ENCODE data around the gene ASF1B. TPM values are rescaled to one million over a fixed set of nuclear protein-coding genes. Genes with fewer than 3 reads are reported as not detected.
A peak's percentile ranks its signal among the peaks of the same experiment; 100 is the strongest.

The ASF1B gene
- total RNA-seq, 4 donors from 2014 or later, result 3.2 to 25.6 (median 14.2) TPM

GRCh38 chr19:14118165-14119051, 18.0 kb downstream of the ASF1B start:
- Histone ChIP-seq H3K4me1 (peaks cover 20 to 60% (median 41%) of the 10 kb centered on the region in 3 donors), H3K9me3 (no peaks in the 10 kb centered on the region), H3K27me3 (no peaks in the 10 kb centered on the region), H3K27ac (peak overlapping the region; percentile 93 to 100 (median 95)), H3K4me3 (peak overlapping the region; percentile 53 to 97 (median 72)), H3K36me3 (no peaks in the 10 kb centered on the region)
- WGBS, 2 donors, result 6 to 8% methylated on average over 5 to 22 of the region's 61 CpGs
- DNase-seq, result peak; percentile 24
- TF ChIP-seq POLR2A (IDR thresholded peaks at IDR 0.05) (peak in 2 of 4 donors; percentile 39 to 51), CTCF (IDR thresholded peaks at IDR 0.05) (peak in 2 of 6 experiments; percentile 3 to 5)
- intact Hi-C loops (cut with DNase I), result no loop called here

GRCh38 chr19:14117668-14118164, 18.7 kb downstream of the ASF1B start, which contains the start of gene PRKACA:
Gene PRKACA, minus strand, starts transcription at chr19:14117762. Its CDS starts 215 bp downstream, at chr19:14117547.
- Histone ChIP-seq H3K4me3 (peak within 1 kb of the TSS; percentile 91 to 97 (median 94)), H3K27ac (peak within 1 kb of the TSS; percentile 93 to 100 (median 95)), H3K27me3 (no peaks in the 10 kb centered on the region), H3K9me3 (no peaks in the 10 kb centered on the region), H3K4me1 (peaks cover 24 to 67% (median 46%) of the 10 kb centered on the region in 3 donors), H3K36me3 (no peaks in the 10 kb centered on the region)
- peak in 1 of 4 donors; percentile 57 for TF ChIP-seq POLR2A (IDR thresholded peaks at IDR 0.05)
- no peak for TF ChIP-seq CTCF (IDR thresholded peaks at IDR 0.05)
- DNase-seq, result peak; percentile 95
- intact Hi-C loops (cut with DNase I), result no loop called here
- WGBS, 2 donors, result no CpG with 5 or more reads among the region's 67 CpGs

GRCh38 chr19:14116918-14117578, 19.3 kb downstream of the ASF1B start:
- H3K4me1 ChIP-seq, result peaks cover 30 to 73% (median 52%) of the 10 kb centered on the region in 3 donors
- 0 to 2% methylated on average over 9 to 15 of the region's 33 CpGs for WGBS, 2 donors

GRCh38 chr19:14116525-14116917, 19.9 kb downstream of the ASF1B start:
- Histone ChIP-seq H3K27ac (peak overlapping the region; percentile 77 to 100 (median 90)), H3K27me3 (no peaks in the 10 kb centered on the region), H3K4me1 (peaks cover 35 to 78% (median 56%) of the 10 kb centered on the region in 3 donors), H3K36me3 (no peaks in the 10 kb centered on the region), H3K4me3 (peak overlapping the region; percentile 91 to 97 (median 94)), H3K9me3 (no peaks in the 10 kb centered on the region)
- WGBS, 2 donors, result 0 to 7% methylated on average over 2 to 6 of the region's 6 CpGs
- TF ChIP-seq POLR2A (IDR thresholded peaks at IDR 0.05) (no peak), CTCF (IDR thresholded peaks at IDR 0.05) (no peak)
- intact Hi-C loops (cut with DNase I), result no loop called here
- no peak for DNase-seq

More at GRCh38 chr19:14116918-14117578, 19.3 kb downstream of the ASF1B start:
- peak; percentile 17 for DNase-seq
- TF ChIP-seq POLR2A (IDR thresholded peaks at IDR 0.05) (no peak), CTCF (IDR thresholded peaks at IDR 0.05) (no peak)
- no peaks in the 10 kb centered on the region for H3K27me3 ChIP-seq
- no peaks in the 10 kb centered on the region for H3K9me3 ChIP-seq
- H3K27ac ChIP-seq, result peak overlapping the region; percentile 77 to 100 (median 90)
- no peaks in the 10 kb centered on the region for H3K36me3 ChIP-seq
- intact Hi-C loops (cut with DNase I), result no loop called here
- peak overlapping the region; percentile 91 to 97 (median 94) for H3K4me3 ChIP-seq
